H9 (cell line): ENCODE data around the gene MYRF. TPM values are rescaled to one million over a fixed set of nuclear protein-coding genes. Genes with fewer than 3 reads are reported as not detected.

ENCODE experiments used
- DNase-seq: peaks from one replicate; pipeline ENCODE4 v3.0.0-alpha.2; 2017
- H2AFZ ChIP-seq: one replicate; pipeline ENCODE4 v1.6.1; 2013; ENCODE audit warnings: mild to moderate bottlenecking, low read length, control low read depth, moderate library complexity
- H2AK5ac ChIP-seq: 2 replicates; pipeline ENCODE4 v1.6.1; 2013; ENCODE audit warnings: low read length, control low read depth, mixed read lengths; ENCODE audit not compliant: insufficient read length
- H2BK120ac ChIP-seq: one replicate; pipeline ENCODE4 v1.6.1; 2013; ENCODE audit warnings: low read depth, mild to moderate bottlenecking, low read length, control low read depth, inconsistent platforms; ENCODE audit not compliant: poor library complexity, severe bottlenecking
- H2BK12ac ChIP-seq: 2 replicates; pipeline ENCODE4 v1.6.1; 2013; ENCODE audit warnings: low read length, control low read depth, mixed read lengths, low read depth; ENCODE audit not compliant: insufficient read length
- H2BK15ac ChIP-seq: 2 replicates; pipeline ENCODE4 v1.6.1; 2013; ENCODE audit warnings: low read depth, low read length, control low read depth
- H2BK20ac ChIP-seq: one replicate; pipeline ENCODE4 v1.6.1; 2013; ENCODE audit warnings: low read depth, mild to moderate bottlenecking, low read length, control low read depth, inconsistent platforms; ENCODE audit not compliant: poor library complexity, severe bottlenecking
- H2BK5ac ChIP-seq: 2 replicates; pipeline ENCODE4 v1.6.1; 2013; ENCODE audit warnings: low read length, control low read depth, mixed read lengths; ENCODE audit not compliant: insufficient read length
- H3K14ac ChIP-seq: 2 replicates; pipeline ENCODE4 v1.6.1; 2013; ENCODE audit warnings: low read length, control low read depth; ENCODE audit not compliant: insufficient read depth
- H3K18ac ChIP-seq: 2 replicates; pipeline ENCODE4 v1.6.1; 2013; ENCODE audit warnings: low read depth, mild to moderate bottlenecking, mixed read lengths, low read length, control low read depth; ENCODE audit not compliant: insufficient read length
- H3K23ac ChIP-seq: 2 replicates; pipeline ENCODE4 v1.6.1; 2013; ENCODE audit warnings: low read length, control low read depth, mixed read lengths, low read depth; ENCODE audit not compliant: insufficient read length
- H3K23me2 ChIP-seq: 2 replicates; pipeline ENCODE4 v1.6.1; 2013; ENCODE audit warnings: low read depth, mild to moderate bottlenecking, mixed read lengths, low read length, control low read depth; ENCODE audit not compliant: insufficient read length, poor library complexity, severe bottlenecking
- H3K27ac ChIP-seq: 2 replicates; pipeline ENCODE4 v1.5.1; 2013; ENCODE audit warnings: low read length, control low read depth, mixed read lengths, low read depth; ENCODE audit not compliant: insufficient read length
- H3K27me3 ChIP-seq: 2 replicates; pipeline ENCODE4 v1.6.1; 2013; ENCODE audit warnings: low read length, control low read depth, inconsistent platforms; ENCODE audit not compliant: insufficient read depth
- H3K4ac ChIP-seq: 2 replicates; pipeline ENCODE4 v1.6.1; 2013; ENCODE audit warnings: low read depth, mild to moderate bottlenecking, control low read depth, inconsistent platforms, low read length, moderate library complexity
- H3K4me1 ChIP-seq: 2 replicates; pipeline ENCODE4 v1.6.1; 2013; ENCODE audit warnings: low read length, control low read depth, inconsistent platforms; ENCODE audit not compliant: insufficient read depth
- H3K4me2 ChIP-seq: 2 replicates; pipeline ENCODE4 v1.6.1; 2013; ENCODE audit warnings: low read length, control low read depth, mixed read lengths; ENCODE audit not compliant: insufficient read length, insufficient read depth
- H3K56ac ChIP-seq: 2 replicates; pipeline ENCODE4 v1.6.1; 2013; ENCODE audit warnings: low read depth, mild to moderate bottlenecking, mixed read lengths, low read length, control low read depth; ENCODE audit not compliant: insufficient read length
- H3K79me1 ChIP-seq: 2 replicates; pipeline ENCODE4 v1.6.1; 2013; ENCODE audit warnings: low read depth, mild to moderate bottlenecking, moderate library complexity, low read length, control low read depth, inconsistent platforms; ENCODE audit not compliant: insufficient read depth, poor library complexity, severe bottlenecking
- H3K79me2 ChIP-seq: 2 replicates; pipeline ENCODE4 v1.6.1; 2013; ENCODE audit warnings: low read length, control low read depth, inconsistent platforms; ENCODE audit not compliant: insufficient read depth
- H3K9ac ChIP-seq: 2 replicates; pipeline ENCODE4 v1.6.1; 2013; ENCODE audit warnings: low read length, control low read depth, mixed read lengths; ENCODE audit not compliant: insufficient read length; ENCODE audit errors: extremely low read depth
- H3K9me3 ChIP-seq: one replicate; pipeline ENCODE4 v1.6.1; 2013; ENCODE audit warnings: low read depth, low read length, inconsistent platforms; ENCODE audit not compliant: control insufficient read depth
- H3T11ph ChIP-seq: one replicate; pipeline ENCODE4 v1.6.1; 2013; ENCODE audit warnings: mild to moderate bottlenecking, low read length, control low read depth, inconsistent platforms
- H4K20me1 ChIP-seq: one replicate; pipeline ENCODE4 v1.6.1; 2013; ENCODE audit not compliant: control insufficient read depth, insufficient read length, insufficient read depth
- H4K5ac ChIP-seq: 2 replicates; pipeline ENCODE4 v1.6.1; 2013; ENCODE audit warnings: low read depth, mild to moderate bottlenecking, mixed read lengths, low read length, control low read depth; ENCODE audit not compliant: insufficient read length
- H4K8ac ChIP-seq: replicated peaks from 2 replicates; pipeline ENCODE4 v1.6.1; 2013; ENCODE audit warnings: low read length, control low read depth, mixed read lengths, low read depth; ENCODE audit not compliant: insufficient read length
- H4K91ac ChIP-seq: 2 replicates; pipeline ENCODE4 v1.6.1; 2013; ENCODE audit warnings: low read depth, mild to moderate bottlenecking, moderate library complexity, mixed read lengths, low read length, control low read depth; ENCODE audit not compliant: insufficient read length
- H3K27ac Mint-ChIP-seq, 3 experiments: 2 replicates in 2 of 3; 3 replicates in 1 of 3; pipeline ENCODE4 v1.8.0; 2020 to 2021; ENCODE audit warnings: mixed read lengths in 3 of 3, mild to moderate bottlenecking in 1 of 3, moderate library complexity in 1 of 3
- H3K27me3 Mint-ChIP-seq: 2 replicates; pipeline ENCODE4 v1.8.0; 2021; ENCODE audit warnings: low read depth, mild to moderate bottlenecking, moderate library complexity, mixed read lengths
- H3K36me3 Mint-ChIP-seq, 3 experiments: 2 replicates in 2 of 3; 3 replicates in 1 of 3; pipeline ENCODE4 v1.8.0; 2020 to 2021; ENCODE audit warnings: low read depth in 3 of 3, mixed read lengths in 3 of 3; ENCODE audit not compliant: insufficient read depth in 1 of 3
- H3K4me1 Mint-ChIP-seq, 2 experiments: 2 replicates each; pipeline ENCODE4 v1.8.0; 2020; ENCODE audit warnings: mixed read lengths in 2 of 2
- H3K4me3 Mint-ChIP-seq, 2 experiments: 2 replicates in 1 of 2; 3 replicates in 1 of 2; pipeline ENCODE4 v1.8.0; 2020 to 2021; ENCODE audit warnings: mild to moderate bottlenecking in 2 of 2, mixed read lengths in 2 of 2, moderate library complexity in 1 of 2
- H3K9me3 Mint-ChIP-seq, 2 experiments: 2 replicates in 1 of 2; 3 replicates in 1 of 2; pipeline ENCODE4 v1.8.0; 2020; ENCODE audit warnings: mild to moderate bottlenecking in 2 of 2, mixed read lengths in 2 of 2, moderate library complexity in 1 of 2
- CTCF ChIP-seq: fragments of 200-600 bp; sonication (generic); conservative IDR thresholded peaks from 3 replicates; pipeline ENCODE4 v1.8.0; 2021; ENCODE audit warnings: antibody characterized with exemption, mild to moderate bottlenecking
- WGBS: extraction: QIAGEN DNeasy Blood & Tissue Kit; methylation state at CpG from one replicate; pipeline ENCODE4 v1.1.7; 2013; ENCODE audit warnings: missing lambda C conversion rate, low lambda C conversion rate, mixed read lengths; ENCODE audit not compliant: insufficient read length; ENCODE audit errors: extremely low coverage; 5-methylcytosine and 5-hydroxymethylcytosine counted together
- total RNA-seq: library from RNA; stranded (reverse); gene quantifications from 2 replicates; pipeline ENCODE4 v1.2.1, GENCODE V29; 2021

The MYRF gene
- total RNA-seq, 1 experiment from 2014 or later = 13.9 TPM

- Mint-ChIP-seq H3K4me3 (peak overlapping the region in 1 of 2 experiments; percentile 70; a peak in 1 of 5 replicates), H3K36me3 (peaks cover 23 to 43% (median 41%) of the 10 kb centered on the region in 3 experiments; a peak in 6 of 7 replicates), H3K9me3 (no peaks in the 10 kb centered on the region), H3K27me3 (no peaks in the 10 kb centered on the region), H3K27ac (peak overlapping the region; percentile 90 to 98 (median 92); a peak in 6 of 7 replicates), H3K4me1 (peaks cover 58 to 63% of the 10 kb centered on the region in 2 experiments)
- Histone ChIP-seq H3K56ac (no peak overlapping the region), H4K5ac (no peak overlapping the region), H3K23ac (no peak overlapping the region), H3K27ac (peak overlapping the region; percentile 27), H2AFZ (no peak overlapping the region), H3K27me3 (no peaks in the 10 kb centered on the region), H4K91ac (no peak overlapping the region), H3K4me2 (peak overlapping the region; percentile 96), H2BK15ac (no peak overlapping the region), H4K20me1 (no peaks in the 10 kb centered on the region), H2BK20ac (no peak overlapping the region), H3K23me2 (peaks cover 9% of the 10 kb centered on the region), H3K79me1 (peaks cover 2% of the 10 kb centered on the region), H3K9ac (no peak overlapping the region), H3K9me3 (no peaks in the 10 kb centered on the region), H3K4ac (no peak overlapping the region), H3K14ac (no peak overlapping the region), H2BK12ac (no peak overlapping the region), H3T11ph (no peak overlapping the region), H2BK120ac (no peak overlapping the region), H2AK5ac (no peak overlapping the region), H2BK5ac (no peak overlapping the region), H3K4me1 (peaks cover 11% of the 10 kb centered on the region; the same call in 1 of the 2 replicates), H4K8ac (no peak overlapping the region), H3K18ac (no peak overlapping the region), H3K79me2 (peaks cover 38% of the 10 kb centered on the region; the same call in 1 of the 2 replicates)
- TF ChIP-seq CTCF = no peak
- no peak for DNase-seq
- no CpG with 5 or more reads among the region's 7 CpGs for WGBS
These were observed 80.3 kb downstream of the MYRF start for GRCh38 chr11:61832754-61833153.
